ENCODE measurements around the gene CYREN. TPM values are rescaled to one million over a fixed set of nuclear protein-coding genes. Genes with fewer than 3 reads are reported as not detected.
"Not testable (repeated sequence)": the region's sequence is repeated elsewhere in the genome, so short reads cannot be mapped to it uniquely, and the experiment has no call there.

Gene CYREN
- total RNA-seq, 1 donor from 2014 or later, result 80.3 TPM

DNA sequence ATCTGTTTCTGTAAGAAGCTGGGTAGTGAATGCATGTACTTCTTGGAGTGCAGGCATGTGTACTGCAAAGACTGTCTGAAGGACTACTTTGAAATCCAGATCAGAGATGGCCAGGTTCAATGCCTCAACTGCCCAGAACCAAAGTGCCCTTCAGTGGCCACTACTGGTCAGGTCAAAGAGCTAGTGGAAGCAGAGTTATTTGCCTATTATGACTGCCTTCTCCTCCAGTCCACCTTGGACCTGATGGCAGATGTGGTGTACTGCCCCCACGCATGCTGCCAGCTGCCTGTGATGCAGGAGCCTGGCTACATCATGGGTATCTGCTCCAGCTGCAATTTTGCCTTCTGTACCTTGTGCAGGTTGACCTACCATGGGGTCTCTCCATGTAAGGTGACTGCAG is 41.6 kb downstream of the CYREN start:
- no peak for DNase-seq (ENCODE audit: low read depth)
- TF ChIP-seq, protein P1, sequence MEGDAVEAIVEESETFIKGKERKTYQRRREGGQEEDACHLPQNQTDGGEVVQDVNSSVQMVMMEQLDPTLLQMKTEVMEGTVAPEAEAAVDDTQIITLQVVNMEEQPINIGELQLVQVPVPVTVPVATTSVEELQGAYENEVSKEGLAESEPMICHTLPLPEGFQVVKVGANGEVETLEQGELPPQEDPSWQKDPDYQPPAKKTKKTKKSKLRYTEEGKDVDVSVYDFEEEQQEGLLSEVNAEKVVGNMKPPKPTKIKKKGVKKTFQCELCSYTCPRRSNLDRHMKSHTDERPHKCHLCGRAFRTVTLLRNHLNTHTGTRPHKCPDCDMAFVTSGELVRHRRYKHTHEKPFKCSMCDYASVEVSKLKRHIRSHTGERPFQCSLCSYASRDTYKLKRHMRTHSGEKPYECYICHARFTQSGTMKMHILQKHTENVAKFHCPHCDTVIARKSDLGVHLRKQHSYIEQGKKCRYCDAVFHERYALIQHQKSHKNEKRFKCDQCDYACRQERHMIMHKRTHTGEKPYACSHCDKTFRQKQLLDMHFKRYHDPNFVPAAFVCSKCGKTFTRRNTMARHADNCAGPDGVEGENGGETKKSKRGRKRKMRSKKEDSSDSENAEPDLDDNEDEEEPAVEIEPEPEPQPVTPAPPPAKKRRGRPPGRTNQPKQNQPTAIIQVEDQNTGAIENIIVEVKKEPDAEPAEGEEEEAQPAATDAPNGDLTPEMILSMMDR (conservative IDR thresholded peaks at IDR 0.05; ENCODE audit: low read depth, low read length), result no peak
- H3K4me3 ChIP-seq (ENCODE audit: low read depth, low read length), result no peak overlapping the region

DNA sequence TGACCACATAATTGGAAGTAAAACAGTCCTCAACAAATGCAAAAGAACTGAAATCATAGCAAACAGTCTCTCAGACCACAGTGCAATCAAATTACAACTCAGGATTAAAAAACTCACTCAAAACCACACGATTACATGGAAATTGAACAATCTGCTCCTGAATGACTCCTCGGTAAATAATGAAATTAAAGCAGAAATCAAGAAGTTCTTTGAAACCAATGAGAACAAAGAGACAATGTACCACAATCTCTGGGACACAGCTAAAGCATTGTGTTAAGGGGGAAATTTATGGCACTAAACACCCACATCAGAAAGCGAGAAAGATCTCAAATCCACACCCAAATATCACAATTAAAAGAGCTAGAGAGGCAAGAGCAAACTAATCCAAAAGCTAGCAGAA is 45.9 kb downstream of the CYREN start:
- not testable (repeated sequence) for DNase-seq (ENCODE audit: low read depth); H3K4me3 ChIP-seq (ENCODE audit: low read depth, low read length)

DNA sequence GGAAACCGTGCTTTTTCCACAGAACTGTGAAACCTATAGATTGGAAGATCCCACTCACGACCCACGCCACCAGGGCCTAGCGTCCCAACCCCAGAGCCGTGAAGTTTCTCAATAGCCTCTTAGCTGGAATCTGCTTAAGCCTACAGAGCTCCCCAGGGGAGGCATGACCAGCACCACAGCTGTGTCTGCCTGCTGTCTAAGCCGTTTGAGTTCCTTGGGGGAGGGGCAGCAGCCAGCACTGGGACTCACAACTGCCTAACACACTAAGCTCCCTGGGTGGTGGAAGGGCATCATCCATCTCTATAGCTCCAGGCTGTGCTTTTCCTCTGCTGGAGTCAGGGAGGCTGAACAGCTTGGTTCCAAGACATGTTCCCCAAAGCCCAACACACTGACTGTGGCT is 48.6 kb downstream of the CYREN start:
- no peak overlapping the region for H3K4me3 ChIP-seq (ENCODE audit: low read depth, low read length)
- TF ChIP-seq, protein P1 (conservative IDR thresholded peaks at IDR 0.05; ENCODE audit: low read depth, low read length), result no peak
- DNase-seq (ENCODE audit: low read depth), result no peak

DNA sequence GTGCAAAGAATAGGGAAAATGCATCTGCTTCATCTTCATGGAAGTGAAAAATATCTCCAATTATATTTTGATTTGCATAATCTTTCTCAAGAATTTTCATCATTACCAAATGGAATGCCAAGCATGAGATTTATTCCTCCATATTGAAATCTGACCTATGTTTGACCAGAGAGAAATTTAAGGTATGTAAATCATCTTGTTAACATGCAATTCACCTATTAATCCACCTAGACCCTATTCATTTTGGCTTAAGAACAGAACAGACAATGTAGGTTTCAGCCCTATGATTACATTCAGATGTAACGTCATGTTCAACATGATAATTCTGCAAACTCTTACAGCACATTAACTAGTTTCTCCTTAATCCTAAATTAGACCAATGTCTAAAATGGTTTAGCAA is 53.4 kb downstream of the CYREN start:
- TF ChIP-seq, protein P1 (conservative IDR thresholded peaks at IDR 0.05; ENCODE audit: low read depth, low read length), result no peak
- DNase-seq (ENCODE audit: low read depth), result no peak
- H3K4me3 ChIP-seq (ENCODE audit: low read depth, low read length), result no peak overlapping the region

Other genes starting within 250 kb of the CYREN start
- 1.7 and 4.0 TPM in 2 replicates for gene AGBL3, start 184.2 kb downstream of the CYREN start, total RNA-seq
- gene TMEM140, start 22.6 kb downstream of the CYREN start, total RNA-seq, result 0.36 and 0.46 TPM in 2 replicates
- 8.7 and 16.3 TPM in 2 replicates for gene WDR91, start 40.8 kb upstream of the CYREN start, total RNA-seq
- gene STRA8, start 63.1 kb upstream of the CYREN start, total RNA-seq, result not detected in 2 replicates